Thyroid gland (tissue), 4 donors: ENCODE measurements around the gene SMARCAL1. TPM values are rescaled to one million over a fixed set of nuclear protein-coding genes. Genes with fewer than 3 reads are reported as not detected.

Source experiments
- DNase-seq, 2 donors: peaks; one replicate each; pipeline ENCODE4 v3.0.0-alpha.2; 2019
- H3K27ac ChIP-seq, 3 donors: fragments of 200-600 bp; sonication (generic); 1 replicate in 2 of 3; 2 replicates in 1 of 3; pipeline ENCODE4 v1.5.1; 2016 to 2019; ENCODE audit warnings: mild to moderate bottlenecking in 1 of 3, moderate library complexity in 1 of 3
- H3K27me3 ChIP-seq: fragments of 200-600 bp; sonication (generic); one replicate; pipeline ENCODE4 v1.5.1; 2019
- H3K36me3 ChIP-seq, 2 donors: fragments of 200-600 bp; sonication (generic); one replicate each; pipeline ENCODE4 v1.5.1; 2016 to 2019
- H3K4me1 ChIP-seq, 2 donors: fragments of 200-600 bp; sonication (generic); one replicate each; pipeline ENCODE4 v1.5.1; 2017 to 2019
- H3K4me3 ChIP-seq, 3 donors: fragments of 200-600 bp; sonication (generic); replicated peaks in 1 of 3; 1 replicate in 2 of 3; 2 replicates in 1 of 3; pipeline ENCODE4 v1.5.1; 2016; ENCODE audit warnings: mild to moderate bottlenecking in 1 of 3
- H3K9me3 ChIP-seq: fragments of 200-600 bp; sonication (generic); one replicate; pipeline ENCODE4 v1.5.1; 2017
- CTCF ChIP-seq, 6 experiments: fragments of 200-600 bp in 3 of 6; fragments of 450-650 bp in 3 of 6; sonication (generic) in 3 of 6; IDR thresholded peaks; one replicate each; pipeline ENCODE4 v1.5.1; 2016 to 2019; ENCODE audit warnings: antibody characterized with exemption in 6 of 6, mild to moderate bottlenecking in 2 of 6, inconsistent platforms in 1 of 6, moderate library complexity in 1 of 6
- POLR2A ChIP-seq, 2 donors: fragments of 450-650 bp; IDR thresholded peaks; one replicate each; pipeline ENCODE4 v1.6.1; 2017; ENCODE audit warnings: antibody characterized with exemption in 2 of 2, mild to moderate bottlenecking in 2 of 2, moderate library complexity in 1 of 2
- WGBS, 2 donors: methylation state at CpG; one replicate each; pipeline ENCODE4 v1.1.5; 2017; 5-methylcytosine and 5-hydroxymethylcytosine counted together
- intact Hi-C: fragments of 100-400 bp; cut with DNase I; formaldehyde crosslinking; loops from one replicate; pipeline ENCODE4 v1.15.1; 2023
- total RNA-seq, 4 donors: library from RNA; depleted of rRNA; stranded (reverse); fragments of >200 nt; gene quantifications; one replicate each; pipeline ENCODE4 v1.2.3, GENCODE V29; 2016

Gene SMARCAL1
- total RNA-seq, 4 donors from 2014 or later = 19.5 to 31.4 (median 24.6) TPM

- WGBS, 2 donors = 93 to 94% methylated on average over 9 of the region's 9 CpGs
- peaks cover 47 to 54% of the 10 kb centered on the region in 2 donors for H3K36me3 ChIP-seq
These were observed 8.2 kb downstream of the SMARCAL1 start for GRCh38 chr2:216420367-216421101.

DNA sequence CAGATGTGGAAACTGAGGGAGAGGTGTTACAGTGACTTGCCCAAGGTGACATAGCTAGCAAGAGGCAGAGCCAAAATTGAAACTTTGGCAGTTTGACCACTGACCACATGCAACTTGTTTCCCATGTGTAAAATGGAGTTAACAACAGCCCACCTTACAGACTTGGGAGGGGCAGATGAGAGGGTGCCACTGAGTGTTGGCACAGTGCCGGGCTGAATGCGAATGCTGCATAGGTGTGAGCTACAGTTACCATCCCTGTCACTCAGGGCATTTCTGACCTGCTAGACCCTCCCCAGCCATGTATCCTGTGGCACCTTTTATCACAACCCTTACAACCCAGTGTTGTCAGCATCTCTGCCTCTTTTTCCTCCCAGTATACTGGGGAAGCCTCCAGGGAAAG lies 10.8 kb downstream of the SMARCAL1 start:
- Histone ChIP-seq H3K4me1 (no peaks in the 10 kb centered on the region), H3K27ac (no peak overlapping the region), H3K9me3 (no peaks in the 10 kb centered on the region), H3K36me3 (peaks cover 53 to 54% of the 10 kb centered on the region in 2 donors), H3K27me3 (no peaks in the 10 kb centered on the region), H3K4me3 (no peak overlapping the region)
- TF ChIP-seq POLR2A (IDR thresholded peaks at IDR 0.05) = no peak
- TF ChIP-seq CTCF (IDR thresholded peaks at IDR 0.05) = no peak
- intact Hi-C loops = no loop called here
- 95 to 100% methylated on average over 2 of the region's 2 CpGs for WGBS, 2 donors
- no peak for DNase-seq

More at GRCh38 chr2:216420367-216421101, 8.2 kb downstream of the SMARCAL1 start:
- no peaks in the 10 kb centered on the region for H3K27me3 ChIP-seq
- peaks cover 0 to 9% of the 10 kb centered on the region in 2 donors for H3K4me1 ChIP-seq
- DNase-seq = no peak
- H3K9me3 ChIP-seq = no peaks in the 10 kb centered on the region
- TF ChIP-seq POLR2A (IDR thresholded peaks at IDR 0.05) (no peak), CTCF (IDR thresholded peaks at IDR 0.05) (no peak)
- intact Hi-C loops = no loop called here
- H3K4me3 ChIP-seq = no peak overlapping the region
- no peak overlapping the region for H3K27ac ChIP-seq

DNA sequence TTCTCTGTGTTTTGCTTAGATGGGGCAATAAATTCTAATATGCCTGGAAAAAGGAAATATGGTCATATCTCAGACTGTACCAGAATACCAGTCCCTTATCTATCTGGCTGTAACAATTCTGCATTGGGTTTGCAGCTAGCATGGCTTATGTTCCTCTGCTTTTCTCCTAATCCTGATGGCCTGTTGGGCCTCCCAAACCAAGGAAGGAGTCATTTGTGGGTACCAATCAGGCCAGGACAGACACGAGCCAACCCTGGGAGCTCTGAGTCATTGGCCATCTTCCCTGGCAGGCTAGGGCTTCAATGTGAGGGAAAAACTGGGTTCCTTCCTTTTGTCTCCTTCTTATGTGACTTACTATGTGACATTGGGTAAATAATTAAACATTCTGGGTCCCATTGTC lies 12.0 kb downstream of the SMARCAL1 start:
- WGBS, 2 donors = 67 to 100% methylated on average over 1 of the region's 1 CpG
- Histone ChIP-seq H3K36me3 (peaks cover 63 to 65% of the 10 kb centered on the region in 2 donors), H3K27me3 (no peaks in the 10 kb centered on the region), H3K4me1 (no peaks in the 10 kb centered on the region), H3K4me3 (no peak overlapping the region), H3K9me3 (no peaks in the 10 kb centered on the region), H3K27ac (no peak overlapping the region)
- no peak for TF ChIP-seq POLR2A (IDR thresholded peaks at IDR 0.05)
- TF ChIP-seq CTCF (IDR thresholded peaks at IDR 0.05) = no peak
- DNase-seq = no peak
- intact Hi-C loops = no loop called here

GRCh38 chr2:216425008-216425787 lies 12.9 kb downstream of the SMARCAL1 start:
- no peak for TF ChIP-seq CTCF (IDR thresholded peaks at IDR 0.05)
- TF ChIP-seq POLR2A (IDR thresholded peaks at IDR 0.05) = no peak
- Histone ChIP-seq H3K27me3 (no peaks in the 10 kb centered on the region), H3K4me1 (no peaks in the 10 kb centered on the region), H3K4me3 (no peak overlapping the region), H3K9me3 (no peaks in the 10 kb centered on the region), H3K36me3 (peaks cover 66 to 71% of the 10 kb centered on the region in 2 donors), H3K27ac (no peak overlapping the region)
- intact Hi-C loops = no loop called here
- WGBS, 2 donors = 97% methylated on average over 13 to 14 of the region's 14 CpGs
- DNase-seq = no peak
